EL (cell line): ENCODE results near the gene ABCF2.

Source experiments
- DNase-seq: peaks from one replicate; pipeline ENCODE4 v3.0.0-alpha.2; 2016

The ABCF2 gene

GRCh38 chr7:151172273-151173141 is 54.5 kb downstream of the ABCF2 start:
- DNase-seq = peak; percentile 58

- DNase-seq = no peak
Observed at GRCh38 chr7:151168787-151169162, 58.2 kb downstream of the ABCF2 start.

GRCh38 chr7:151168003-151168786 is 58.8 kb downstream of the ABCF2 start:
- no peak for DNase-seq

GRCh38 chr7:151167197-151167961 is 59.6 kb downstream of the ABCF2 start, which contains the start of gene GBX1:
Gene GBX1, minus strand, starts transcription at chr7:151167694. Its CDS starts 146 bp downstream, at chr7:151167548.
- DNase-seq = no peak

- DNase-seq = no peak
Observed at GRCh38 chr7:151166629-151167196, 60.3 kb downstream of the ABCF2 start.
